Adrenal gland (tissue), 12 donors: ENCODE measurements around the gene TEX29. TPM values are rescaled to one million over a fixed set of nuclear protein-coding genes. Genes with fewer than 3 reads are reported as not detected.

Source experiments
- DNase-seq, 7 donors: peaks; one replicate each; pipeline ENCODE4 v3.0.0-alpha.2; 2019 to 2020
- H3K27ac ChIP-seq, 5 donors: fragments of 200-600 bp; sonication (generic) in 4 of 5; 1 replicate in 3 of 5; 2 replicates in 2 of 5; pipeline versions ENCODE4 v1.5.1 to v1.8.0; 2016 to 2020; ENCODE audit warnings: mild to moderate bottlenecking in 1 of 5
- H3K27me3 ChIP-seq: fragments of 200-600 bp; 2 replicates; pipeline ENCODE4 v1.8.0; 2021
- H3K36me3 ChIP-seq, 2 donors: fragments of 200-600 bp; replicated peaks in 1 of 2; 1 replicate in 1 of 2; 2 replicates in 1 of 2; pipeline versions ENCODE4 v1.5.1 to v1.8.0; 2018 to 2022
- H3K4me1 ChIP-seq, 2 donors: fragments of 200-600 bp; replicated peaks in 1 of 2; 1 replicate in 1 of 2; 2 replicates in 1 of 2; pipeline versions ENCODE4 v1.5.1 to v1.8.0; 2018 to 2021
- H3K4me3 ChIP-seq, 4 donors: fragments of 200-600 bp; sonication (generic) in 3 of 4; one replicate each; pipeline ENCODE4 v1.5.1; 2016 to 2018
- H3K9me3 ChIP-seq, 3 donors: fragments of 200-600 bp; sonication (generic) in 1 of 3; replicated peaks in 1 of 3; 1 replicate in 2 of 3; 2 replicates in 1 of 3; pipeline versions ENCODE4 v1.5.1 to v1.8.0; 2016 to 2021
- POLR2A ChIP-seq, 2 donors: fragments of 450-650 bp; IDR thresholded peaks; one replicate each; pipeline ENCODE4 v1.6.1; 2017; ENCODE audit warnings: antibody characterized with exemption in 2 of 2, mild to moderate bottlenecking in 2 of 2, moderate library complexity in 1 of 2
- WGBS, 4 donors: extraction: QIAGEN DNeasy Blood & Tissue Kit in 2 of 4; methylation state at CpG; one replicate each; pipeline versions ENCODE4 v1.1.5 to v1.1.7; 2013 to 2017; 5-methylcytosine and 5-hydroxymethylcytosine counted together
- intact Hi-C, 2 donors: fragments of 100-400 bp; cut with DNase I; formaldehyde crosslinking; loops; one replicate each; pipeline versions ENCODE4 v1.14.1 to v1.15.0; 2022 to 2023
- polyA plus RNA-seq, 3 donors: library from polyadenylated mRNA; stranded (reverse); fragments of 200-250 nt in 2 of 3; fragments of 350-450 nt in 1 of 3; fragmentation: Illumina TruSeq in 1 of 3; extraction: RNeasy Lipid Tissue Mini Kit (QIAGEN cat#74804) in 1 of 3; gene quantifications; one replicate each; pipeline ENCODE4 v1.2.3, GENCODE V29; 2013 to 2014
- total RNA-seq, 9 donors: library from RNA; depleted of rRNA in 4 of 9; stranded (reverse); fragments of >200 nt in 4 of 9; fragments of 120-200 nt in 1 of 9; fragmentation: NEBNext Ultra II Directional in 1 of 9; extraction: Animal tissue kit (Norgen Biotek cat#: 25700) in 1 of 9; gene quantifications; one replicate each; pipeline versions ENCODE4 v1.1.0 to v1.2.4, GENCODE V29; 2013 to 2023
- TF ChIP-seq, protein P1 (sequence below), 6 experiments: fragments of 450-650 bp in 4 of 6; fragments of 200-600 bp in 2 of 6; sonication (generic) in 1 of 6; IDR thresholded peaks; 1 replicate in 5 of 6; 2 replicates in 1 of 6; pipeline versions ENCODE4 v1.5.1 to v1.8.0; 2016 to 2021; ENCODE audit warnings: antibody characterized with exemption in 6 of 6, mild to moderate bottlenecking in 2 of 6, moderate library complexity in 1 of 6
- donor health status: healthy with polysubstance abuse.
- donor health status: Bipolar disorder and iron deficiency.
- donor health status: DM: yes; HTN: yes; CAD: no.
- donor health status: DM: no; HTN: no; CAD: no.
- donor health status: DM: no; HTN: no; CAD: no.
- donor health status: DM: yes; HTN: yes; CAD: no.

The TEX29 gene
- total and polyA plus RNA-seq, 12 donors, result 0.28 to 4.0 (median 0.34) TPM; not detected in 7

DNA sequence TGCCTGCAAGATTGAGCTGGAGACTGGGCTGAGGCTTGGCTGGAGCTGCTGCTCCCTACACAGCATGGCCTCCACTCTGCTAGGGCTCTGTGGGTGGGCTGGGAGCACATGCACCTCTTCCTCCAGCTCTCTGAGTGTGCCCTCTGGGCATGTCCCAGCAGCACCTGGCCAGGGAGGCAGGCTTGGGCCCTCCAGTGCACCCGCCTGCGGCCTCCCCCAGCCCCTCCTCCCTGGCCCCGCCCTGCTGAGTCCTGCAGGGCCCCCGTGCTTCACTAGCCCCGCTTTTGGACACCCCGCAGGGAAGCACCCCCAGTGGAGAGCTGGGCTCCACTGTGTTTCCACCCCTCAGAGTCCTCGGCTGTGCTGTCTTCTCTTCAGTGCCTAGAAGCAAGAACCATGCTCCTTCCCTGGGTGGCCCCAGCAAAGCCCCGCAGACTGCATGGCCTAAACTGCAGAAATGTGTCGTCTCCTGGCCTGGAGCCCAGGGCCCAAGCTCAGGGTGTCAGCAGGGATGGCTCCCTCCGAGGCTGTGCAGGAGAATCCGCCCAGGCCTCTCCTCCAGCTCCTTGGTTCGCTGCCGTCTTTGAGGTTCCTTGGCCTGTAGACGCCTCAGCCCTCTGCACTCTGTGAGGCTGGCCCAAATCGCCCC lies 5.0 kb upstream of the TEX29 start:
- intact Hi-C loops, result no loop called here
- DNase-seq, result peak in 1 of 7 donors; percentile 45

DNA sequence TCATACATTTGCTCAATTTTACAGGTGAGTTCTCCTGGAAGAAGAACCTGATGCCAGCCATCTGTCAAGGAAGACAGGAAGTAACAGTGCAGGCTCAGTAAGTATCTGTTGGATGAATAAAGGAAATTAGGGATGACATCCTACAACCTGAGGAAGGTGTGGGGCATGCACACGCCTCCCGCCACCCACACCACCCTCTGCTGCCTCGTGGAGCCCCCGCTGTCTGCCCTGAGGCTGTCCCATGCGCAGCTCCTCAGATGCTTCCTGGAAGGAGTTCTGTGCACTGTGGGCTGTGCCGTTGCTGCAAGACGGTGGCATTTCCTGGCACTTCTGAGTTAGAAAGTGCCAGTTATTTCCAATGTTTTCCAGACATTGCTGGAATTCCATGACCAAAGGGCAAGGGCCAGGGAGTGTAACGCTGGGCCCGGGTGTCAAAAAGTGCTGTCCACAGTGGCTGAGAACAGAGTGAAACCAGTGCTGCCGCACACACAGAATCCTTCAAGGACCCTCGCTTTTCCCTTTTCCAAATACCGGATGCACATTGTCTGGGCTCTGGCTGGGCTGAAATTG lies 4.2 kb upstream of the TEX29 start:
- WGBS, 4 donors, result 77 to 86% (median 83%) methylated on average over 11 to 12 of the region's 12 CpGs
- Histone ChIP-seq H3K27me3 (no peaks in the 10 kb centered on the region), H3K9me3 (no peaks in the 10 kb centered on the region), H3K4me3 (no peak overlapping the region), H3K4me1 (no peaks in the 10 kb centered on the region), H3K36me3 (peaks cover 0 to 7% of the 10 kb centered on the region in 2 donors), H3K27ac (no peak overlapping the region)
- TF ChIP-seq, protein P1, sequence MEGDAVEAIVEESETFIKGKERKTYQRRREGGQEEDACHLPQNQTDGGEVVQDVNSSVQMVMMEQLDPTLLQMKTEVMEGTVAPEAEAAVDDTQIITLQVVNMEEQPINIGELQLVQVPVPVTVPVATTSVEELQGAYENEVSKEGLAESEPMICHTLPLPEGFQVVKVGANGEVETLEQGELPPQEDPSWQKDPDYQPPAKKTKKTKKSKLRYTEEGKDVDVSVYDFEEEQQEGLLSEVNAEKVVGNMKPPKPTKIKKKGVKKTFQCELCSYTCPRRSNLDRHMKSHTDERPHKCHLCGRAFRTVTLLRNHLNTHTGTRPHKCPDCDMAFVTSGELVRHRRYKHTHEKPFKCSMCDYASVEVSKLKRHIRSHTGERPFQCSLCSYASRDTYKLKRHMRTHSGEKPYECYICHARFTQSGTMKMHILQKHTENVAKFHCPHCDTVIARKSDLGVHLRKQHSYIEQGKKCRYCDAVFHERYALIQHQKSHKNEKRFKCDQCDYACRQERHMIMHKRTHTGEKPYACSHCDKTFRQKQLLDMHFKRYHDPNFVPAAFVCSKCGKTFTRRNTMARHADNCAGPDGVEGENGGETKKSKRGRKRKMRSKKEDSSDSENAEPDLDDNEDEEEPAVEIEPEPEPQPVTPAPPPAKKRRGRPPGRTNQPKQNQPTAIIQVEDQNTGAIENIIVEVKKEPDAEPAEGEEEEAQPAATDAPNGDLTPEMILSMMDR (IDR thresholded peaks at IDR 0.05), result no peak
- no peak for TF ChIP-seq POLR2A (IDR thresholded peaks at IDR 0.05)
- peak in 1 of 7 donors; percentile 29 for DNase-seq
- intact Hi-C loops, result no loop called here

More for the DNA sequence above, 5.0 kb upstream of the TEX29 start:
- Histone ChIP-seq H3K9me3 (no peaks in the 10 kb centered on the region), H3K4me3 (no peak overlapping the region), H3K27ac (no peak overlapping the region), H3K4me1 (no peaks in the 10 kb centered on the region), H3K27me3 (no peaks in the 10 kb centered on the region), H3K36me3 (peaks cover 0 to 7% of the 10 kb centered on the region in 2 donors)
- 83 to 93% (median 89%) methylated on average over 9 to 15 of the region's 15 CpGs for WGBS, 4 donors
- no peak for TF ChIP-seq POLR2A (IDR thresholded peaks at IDR 0.05)
- TF ChIP-seq, protein P1 (IDR thresholded peaks at IDR 0.05), result no peak

DNA sequence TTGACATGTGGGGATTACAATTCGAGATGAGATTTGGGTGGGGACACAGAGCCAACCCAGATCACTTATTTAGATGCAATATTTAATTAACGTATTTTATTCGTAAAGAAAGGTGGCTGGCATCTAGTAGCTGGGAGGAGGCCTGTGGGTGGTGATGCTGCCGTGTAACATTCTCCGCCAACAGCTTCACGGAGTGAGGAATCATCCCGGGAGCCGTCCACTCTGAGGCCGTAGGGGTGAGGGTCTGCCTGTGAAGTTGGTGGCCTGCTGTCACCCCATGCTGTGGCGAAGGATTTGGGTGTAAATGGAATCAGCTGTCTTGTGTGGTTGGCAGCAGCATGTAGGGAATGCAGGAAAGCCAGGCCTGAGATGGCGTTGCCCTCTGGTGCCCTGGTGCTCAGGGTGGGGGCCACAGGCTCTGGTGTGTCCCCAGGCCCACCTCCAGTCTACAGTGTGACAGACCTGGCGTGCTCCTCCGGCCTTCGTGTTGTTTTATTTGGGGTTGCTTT lies 3.3 kb upstream of the TEX29 start:
- no peak for TF ChIP-seq POLR2A (IDR thresholded peaks at IDR 0.05)
- TF ChIP-seq, protein P1 (IDR thresholded peaks at IDR 0.05), result no peak
- H3K4me1 ChIP-seq, result no peaks in the 10 kb centered on the region
- no peak overlapping the region for H3K27ac ChIP-seq
- WGBS, 4 donors, result 91 to 95% (median 94%) methylated on average over 13 to 14 of the region's 14 CpGs
- peak in 1 of 7 donors; percentile 30 for DNase-seq
- H3K27me3 ChIP-seq, result no peaks in the 10 kb centered on the region
- H3K36me3 ChIP-seq, result peaks cover 0 to 7% of the 10 kb centered on the region in 2 donors
- intact Hi-C loops, result no loop called here
- H3K9me3 ChIP-seq, result no peaks in the 10 kb centered on the region
- H3K4me3 ChIP-seq, result no peak overlapping the region

DNA sequence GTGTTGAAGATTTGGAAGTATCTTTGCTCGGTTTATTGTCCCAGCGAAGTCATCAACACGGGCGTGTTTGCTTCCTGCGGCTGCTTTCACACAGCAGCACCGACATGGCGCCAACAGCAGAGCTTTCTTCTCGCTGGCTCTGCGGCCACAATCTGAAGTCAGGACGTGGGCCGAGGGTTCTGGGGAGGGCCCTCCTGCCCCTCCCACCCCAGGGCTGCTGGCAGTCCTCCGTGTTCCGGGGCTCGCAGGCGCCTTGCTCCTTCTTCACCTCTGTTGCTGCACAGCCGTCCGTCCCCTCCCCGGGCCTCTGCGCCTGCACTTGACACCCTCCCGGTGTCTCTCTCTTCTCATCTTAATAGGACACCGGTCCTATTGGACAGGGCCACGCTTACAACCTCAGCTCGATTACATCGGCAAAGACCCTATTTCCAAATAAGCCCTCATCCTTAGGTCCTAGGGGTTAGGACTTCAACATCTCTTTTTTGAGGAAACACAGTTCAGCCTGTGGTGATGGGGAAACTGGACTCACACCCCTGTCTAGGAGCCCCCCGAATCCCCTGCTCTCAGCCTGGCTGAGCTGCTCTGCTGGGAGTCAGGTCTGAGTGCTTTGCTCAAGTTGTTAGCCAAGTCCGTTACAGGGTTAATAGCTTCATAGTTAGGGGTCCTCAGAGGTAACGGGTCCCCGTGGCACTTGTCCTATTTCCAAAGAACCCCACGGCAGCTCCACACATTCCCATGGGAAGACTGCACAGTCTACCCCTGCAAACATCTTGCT lies 2.7 kb upstream of the TEX29 start:
- 82 to 95% (median 91%) methylated on average over 27 to 29 of the region's 29 CpGs for WGBS, 4 donors
- Histone ChIP-seq H3K9me3 (no peaks in the 10 kb centered on the region), H3K27me3 (no peaks in the 10 kb centered on the region), H3K4me3 (no peak overlapping the region), H3K27ac (no peak overlapping the region), H3K4me1 (no peaks in the 10 kb centered on the region), H3K36me3 (peaks cover 0 to 7% of the 10 kb centered on the region in 2 donors)
- intact Hi-C loops, result no loop called here
- peak in 1 of 7 donors; percentile 25 for DNase-seq
- TF ChIP-seq, protein P1 (IDR thresholded peaks at IDR 0.05), result no peak
- no peak for TF ChIP-seq POLR2A (IDR thresholded peaks at IDR 0.05)
